ACHN (cell line): ENCODE results near the gene VSIG10L2.

ENCODE experiments used
- DNase-seq: peaks from one replicate; pipeline ENCODE4 v3.0.0-alpha.2; 2015
- in situ Hi-C: cut with HindIII; loops from 2 replicates; pipeline ENCODE4 v1.10.0; 2017; ENCODE audit warnings: low sequenced_read_pairs, low pct_ligation_motif_present, low pct_unique_long_range_greater_than_20kb

Gene VSIG10L2

DNA sequence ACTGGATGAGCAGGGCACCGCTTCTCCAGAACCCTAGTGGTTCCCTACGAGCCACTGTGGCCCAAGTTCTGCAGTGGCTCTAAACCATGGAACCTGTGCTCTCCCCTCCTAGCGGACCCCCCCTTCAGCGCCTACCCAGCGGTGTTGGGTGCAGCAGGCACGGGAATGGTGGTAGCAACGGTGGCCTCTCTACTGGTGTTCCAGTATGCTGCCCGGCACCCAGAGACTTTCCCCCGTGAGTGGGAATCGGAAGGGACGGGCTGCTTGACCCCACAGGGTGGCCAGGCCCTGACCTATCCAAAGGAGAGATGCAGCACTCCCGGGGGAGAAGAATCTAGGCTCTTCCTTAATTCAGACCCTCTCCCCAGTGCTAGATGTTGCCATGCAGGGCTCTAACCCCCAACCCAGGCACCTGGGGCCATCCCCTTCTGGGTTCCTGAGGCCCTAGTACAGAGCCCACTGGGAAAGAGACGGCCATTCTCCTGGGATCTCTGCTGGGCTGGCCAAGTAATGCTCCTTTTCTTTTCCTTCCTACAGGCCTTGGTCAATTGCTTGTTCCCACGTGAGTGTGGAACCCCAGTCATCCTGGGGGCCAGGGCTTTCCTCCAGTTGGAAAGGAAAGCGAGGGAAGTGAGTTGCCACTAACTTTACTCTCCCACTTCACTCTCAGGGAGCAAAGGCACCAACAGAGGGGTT is 9.2 kb downstream of the VSIG10L2 start:
- in situ Hi-C loops = no loop called here
- DNase-seq = no peak

DNA sequence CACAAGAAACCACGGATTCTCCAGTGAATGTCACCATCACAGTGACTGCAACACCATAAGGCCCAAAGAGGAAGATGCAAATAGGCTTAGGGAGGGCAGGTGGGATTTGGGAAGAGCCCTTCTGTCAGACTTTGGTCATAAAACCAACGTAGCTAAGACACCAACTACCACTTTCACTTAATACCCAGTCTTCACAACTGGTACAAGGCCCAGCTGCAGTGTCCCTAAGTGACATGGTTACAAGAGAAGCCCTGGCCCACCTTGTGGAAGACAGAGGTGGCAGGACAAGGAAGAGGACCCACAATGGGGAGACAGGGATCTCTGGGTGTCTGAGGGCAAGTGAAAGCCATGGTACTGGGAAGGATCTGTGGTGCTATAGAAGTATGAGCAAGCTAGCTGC is 10.0 kb downstream of the VSIG10L2 start:
- in situ Hi-C loops = no loop called here

DNA sequence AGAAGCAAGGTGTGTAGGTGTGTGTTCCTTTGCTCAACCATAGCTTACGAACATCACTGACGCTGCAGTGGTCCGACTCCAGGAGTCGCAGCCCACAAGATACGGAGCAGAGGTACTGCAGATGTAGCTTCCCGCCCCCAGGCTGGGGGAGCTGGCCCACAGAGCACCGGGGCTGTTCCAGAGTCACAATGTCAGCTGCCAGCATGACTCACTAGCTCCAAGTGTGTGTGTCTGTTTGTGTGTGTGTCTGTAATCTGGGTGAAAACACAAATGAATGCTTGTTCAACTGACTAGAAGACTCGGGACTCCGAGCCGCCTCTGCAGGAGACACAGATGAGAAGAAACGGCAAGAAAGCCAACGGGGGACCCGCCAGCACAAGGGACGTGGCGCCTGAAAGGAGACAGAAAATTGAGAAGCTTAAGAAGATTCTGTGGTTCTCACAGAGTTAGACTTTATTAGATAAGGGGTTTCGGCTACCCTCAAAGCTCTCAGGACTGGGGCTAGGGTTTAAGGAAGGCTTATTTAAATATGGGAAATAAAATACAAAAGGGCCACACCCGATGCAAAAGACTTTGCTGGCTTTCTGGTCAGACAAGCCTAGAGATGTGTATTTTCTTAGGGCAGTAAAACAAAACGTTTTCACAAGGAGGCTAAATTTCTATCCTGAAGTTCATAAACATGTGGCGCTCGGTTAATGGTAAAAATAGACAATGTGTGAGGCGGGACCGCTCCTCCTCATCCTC is 10.7 kb downstream of the VSIG10L2 start:
- DNase-seq = no peak
- in situ Hi-C loops = no loop called here

More for the DNA sequence above, 10.0 kb downstream of the VSIG10L2 start:
- DNase-seq = no peak

DNA sequence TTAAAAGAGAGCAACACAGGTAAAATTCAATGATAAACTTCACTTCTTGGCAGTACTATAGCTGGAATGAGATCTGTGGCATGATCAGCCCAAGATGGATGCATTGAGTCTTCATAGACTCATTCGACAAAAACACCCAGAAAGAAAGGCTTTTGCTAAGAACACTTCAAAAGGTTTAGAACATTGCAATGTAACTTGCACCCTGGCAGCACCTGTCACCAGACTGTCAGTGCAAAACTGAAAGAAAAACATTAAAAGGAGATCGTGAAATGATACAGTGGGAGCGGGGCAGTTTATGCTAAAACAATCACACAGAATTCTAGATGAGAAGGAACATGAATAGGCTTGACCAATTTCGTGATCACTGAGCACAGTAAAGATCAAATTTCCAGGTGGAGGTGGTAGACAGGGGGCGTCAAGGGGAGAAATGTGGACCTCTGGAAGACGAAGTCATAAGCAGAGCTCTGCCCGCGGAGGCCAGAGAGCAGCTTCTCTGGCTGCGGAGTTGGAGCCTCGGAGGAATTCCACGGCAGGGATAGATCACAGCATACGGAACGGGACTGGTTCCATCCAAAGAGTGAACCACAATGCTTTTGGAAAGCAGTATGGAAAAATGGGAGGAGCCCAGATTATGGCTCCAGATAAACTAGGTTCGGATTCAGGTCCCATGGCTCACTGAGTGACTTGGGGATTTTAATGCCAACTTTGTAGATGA is 11.9 kb downstream of the VSIG10L2 start:
- in situ Hi-C loops = no loop called here
- DNase-seq = no peak

DNA sequence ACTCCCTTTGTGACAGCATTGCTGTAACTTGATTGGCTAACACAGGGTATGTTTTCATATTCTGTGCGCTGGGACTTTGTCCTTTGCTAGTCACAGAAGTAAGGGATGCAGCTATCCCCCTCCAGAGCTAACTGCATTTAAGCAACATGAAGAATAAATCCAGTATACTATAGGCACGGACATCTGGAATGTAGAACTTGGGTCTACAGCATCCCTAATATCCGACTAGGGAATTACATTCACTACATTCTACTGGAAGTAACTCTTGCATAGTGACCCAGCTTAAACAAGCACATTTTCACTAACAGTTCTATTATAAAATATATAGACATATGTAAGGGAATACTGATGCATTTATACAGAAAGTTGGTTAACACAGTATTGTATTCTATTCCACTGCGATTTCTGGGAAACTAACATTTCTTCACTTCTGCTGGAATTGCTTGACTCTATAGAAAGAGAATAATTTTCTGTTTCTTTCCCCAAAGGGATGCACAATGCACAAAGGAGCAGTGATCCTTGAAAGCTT is 13.1 kb downstream of the VSIG10L2 start:
- no peak for DNase-seq
- in situ Hi-C loops = no loop called here

DNA sequence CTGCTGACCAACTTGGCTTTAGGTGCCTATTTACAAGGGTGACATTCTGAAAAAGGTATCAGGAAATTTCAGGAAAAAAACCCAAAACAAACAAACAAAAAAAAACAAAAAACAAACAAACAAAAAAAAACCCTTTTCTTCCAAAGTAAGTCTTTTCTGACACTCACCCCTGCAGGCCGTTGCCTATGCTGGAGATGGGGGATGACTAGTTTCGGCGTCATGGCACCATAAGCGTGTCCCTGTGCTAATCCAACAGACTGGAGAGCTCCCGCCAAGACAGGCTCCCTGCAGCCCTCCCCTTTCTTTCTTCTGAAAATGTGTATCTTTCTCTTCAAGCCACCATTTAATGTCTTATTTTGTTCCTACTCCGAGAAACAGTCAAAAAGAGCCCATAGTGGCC is 13.7 kb downstream of the VSIG10L2 start:
- DNase-seq = no peak
- in situ Hi-C loops = no loop called here

DNA sequence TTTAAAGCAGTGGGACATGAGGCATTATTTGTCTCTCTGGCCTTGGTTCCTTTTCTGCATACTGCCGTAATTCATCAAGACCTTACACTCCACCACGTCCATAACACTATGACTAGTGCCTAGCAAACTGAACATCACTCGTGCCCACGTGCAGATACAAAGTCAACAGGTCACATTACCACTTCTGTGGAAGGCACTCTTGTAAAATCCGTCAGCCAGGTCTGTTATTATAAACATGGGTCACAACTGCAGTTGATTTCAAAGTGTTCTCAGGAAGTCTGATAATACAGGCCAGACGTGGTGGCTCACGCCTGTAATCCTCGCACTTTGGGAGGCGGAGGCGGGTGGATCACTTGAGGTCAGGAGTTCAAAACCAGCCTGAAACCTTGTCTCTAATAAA is 14.1 kb downstream of the VSIG10L2 start:
- in situ Hi-C loops = no loop called here
- DNase-seq = no peak

DNA sequence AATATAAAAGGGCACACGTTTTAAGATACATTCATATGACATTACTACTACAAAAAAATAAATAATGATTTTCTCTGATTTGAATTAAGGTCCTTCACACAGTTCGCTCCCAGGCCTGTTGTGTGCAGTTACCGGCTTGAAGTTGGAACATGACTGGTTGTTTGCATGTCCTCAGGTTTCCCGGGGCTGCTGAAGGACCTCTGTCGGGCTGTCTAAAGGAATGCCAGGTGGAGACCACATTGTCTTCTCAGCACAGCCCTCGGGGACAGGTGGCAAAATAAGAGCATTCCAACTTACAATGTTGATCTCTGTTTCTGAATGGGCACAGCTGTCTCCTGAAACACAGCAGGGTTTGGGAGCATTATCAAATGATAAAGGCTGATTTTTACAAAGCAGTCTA is 14.9 kb downstream of the VSIG10L2 start:
- in situ Hi-C loops = no loop called here
- no peak for DNase-seq

DNA sequence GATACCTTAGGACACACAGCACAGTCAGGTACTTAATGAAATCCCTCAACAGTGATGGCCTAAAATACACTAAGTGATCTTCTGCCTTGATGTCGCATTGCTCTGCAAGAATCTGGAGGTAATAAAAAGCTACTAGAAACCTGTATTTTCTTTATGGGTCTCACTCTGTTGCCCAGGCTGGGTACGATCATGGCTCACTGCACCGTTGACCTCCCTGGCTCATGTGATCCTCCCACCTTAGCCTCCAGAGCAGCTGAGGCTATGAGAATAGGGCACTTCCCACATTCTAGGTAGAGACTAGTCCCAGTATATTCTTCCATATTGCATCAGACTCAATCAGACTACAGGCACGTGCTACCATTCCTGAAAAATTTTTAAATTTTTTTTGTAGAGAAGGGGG is 21.7 kb downstream of the VSIG10L2 start:
- in situ Hi-C loops = no loop called here

DNA sequence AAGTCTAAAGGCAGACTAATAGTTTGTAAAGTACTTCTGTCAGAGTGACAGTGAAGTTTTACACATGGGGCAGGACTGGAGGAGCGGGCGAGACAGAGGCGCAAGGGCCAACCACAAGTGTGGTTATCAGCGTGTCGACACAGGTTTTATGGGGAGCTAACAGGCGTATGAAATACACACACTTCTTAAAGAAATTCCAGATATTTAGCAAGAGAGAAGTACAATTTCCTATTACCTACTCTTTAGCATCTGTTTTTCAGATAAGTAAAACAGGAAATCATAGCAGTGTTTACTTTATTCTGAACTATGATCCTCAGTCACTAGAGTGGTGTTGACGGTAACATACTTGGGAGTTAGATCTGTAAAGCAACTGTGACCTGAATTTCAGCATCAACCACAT is 22.5 kb downstream of the VSIG10L2 start:
- DNase-seq = no peak
- in situ Hi-C loops = no loop called here

More for the DNA sequence above, 21.7 kb downstream of the VSIG10L2 start:
- DNase-seq = no peak

DNA sequence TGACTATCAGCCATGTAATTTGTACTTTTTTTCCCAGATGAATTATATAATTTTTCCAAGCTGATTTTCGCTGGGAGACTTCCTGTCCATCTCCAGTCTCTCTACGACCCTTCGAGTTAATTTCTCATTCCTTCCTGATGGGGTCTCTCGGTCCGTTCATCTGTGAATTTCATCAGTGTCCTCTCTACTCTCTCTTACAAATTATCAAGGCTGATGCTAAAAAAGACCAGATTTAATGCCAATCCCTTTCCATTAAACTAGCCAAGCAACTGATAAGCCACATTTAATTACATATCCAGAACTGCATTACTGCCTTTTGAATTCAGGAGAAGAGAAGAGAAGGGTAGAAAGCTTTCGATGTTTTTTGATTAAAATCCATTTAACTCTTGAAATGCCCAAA is 25.8 kb downstream of the VSIG10L2 start:
- DNase-seq = no peak
- in situ Hi-C loops = no loop called here

DNA sequence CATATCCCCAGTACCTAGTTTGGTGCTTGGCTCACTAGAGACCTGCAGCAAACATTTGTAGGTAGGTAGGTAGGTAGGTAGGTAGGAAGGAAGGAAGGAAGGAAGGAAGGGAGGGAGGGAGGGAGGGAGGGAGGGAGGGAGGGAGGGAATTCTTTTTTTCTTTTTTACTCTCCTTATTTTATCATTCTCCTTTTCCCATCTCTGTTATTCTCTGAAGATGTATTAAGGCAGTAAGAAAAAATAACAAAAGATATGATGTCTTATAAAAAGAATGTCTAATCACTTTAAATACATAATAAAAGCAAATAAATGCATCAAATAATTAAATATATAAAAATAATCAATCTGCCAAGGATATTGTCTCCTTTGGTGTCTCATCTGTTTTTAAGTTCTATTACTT is 28.4 kb downstream of the VSIG10L2 start:
- in situ Hi-C loops = no loop called here
- no peak for DNase-seq

DNA sequence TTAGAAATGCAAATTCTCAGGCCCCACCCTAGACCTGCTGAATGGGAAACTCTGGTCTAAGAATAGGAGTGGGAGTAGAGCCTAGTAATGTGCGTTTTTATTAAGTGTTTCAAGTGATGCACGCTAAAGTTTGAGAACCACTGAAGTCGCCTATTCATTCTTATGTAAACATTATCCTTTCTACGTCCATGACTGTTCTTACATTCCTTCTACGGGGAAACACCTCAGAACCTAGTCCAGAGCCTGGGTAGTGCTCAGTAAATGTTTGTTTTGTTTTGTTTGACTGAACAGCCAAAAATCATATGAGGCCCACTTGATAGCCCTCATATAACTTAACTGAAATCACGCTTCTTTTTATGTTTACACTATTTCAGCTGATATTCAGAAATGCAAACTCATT is 29.8 kb downstream of the VSIG10L2 start:
- in situ Hi-C loops = no loop called here
- no peak for DNase-seq

DNA sequence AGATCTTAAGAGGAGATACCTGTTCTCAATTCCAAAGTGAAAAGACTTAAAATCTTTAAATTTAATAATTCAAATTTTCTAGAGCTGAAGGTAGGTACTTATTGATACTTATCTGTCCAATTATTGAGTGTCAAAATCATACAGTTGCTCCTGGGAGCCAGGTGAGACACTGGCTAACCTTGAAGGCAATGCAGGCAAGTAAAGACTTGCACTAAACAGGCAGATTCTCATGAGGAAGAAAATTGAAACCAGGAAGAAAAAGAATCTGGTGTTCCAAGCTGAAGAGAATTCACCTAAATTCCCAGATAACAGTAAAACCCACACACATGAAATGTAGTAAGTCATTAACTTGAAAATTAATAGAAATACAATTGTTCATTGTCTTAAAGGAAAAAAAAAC is 30.3 kb downstream of the VSIG10L2 start:
- in situ Hi-C loops = no loop called here
- no peak for DNase-seq

DNA sequence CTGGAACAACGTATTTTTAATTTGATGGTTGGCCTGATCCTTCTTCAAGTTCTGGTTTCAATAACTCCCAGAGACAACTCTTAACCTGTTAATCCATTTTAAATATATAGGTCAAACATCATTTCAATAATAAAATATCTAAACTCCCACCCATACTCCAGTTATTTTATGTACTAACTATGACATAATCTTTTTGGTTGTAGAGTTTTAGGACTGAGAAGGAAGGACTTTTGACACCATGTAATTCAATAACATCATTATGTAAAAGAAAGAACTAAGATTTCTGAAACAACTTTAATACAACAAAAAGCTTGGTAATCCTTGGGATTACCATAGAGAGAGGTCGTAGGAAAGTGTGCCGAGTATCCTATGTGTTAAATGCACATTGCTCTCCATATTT is 31.5 kb downstream of the VSIG10L2 start:
- in situ Hi-C loops = no loop called here

DNA sequence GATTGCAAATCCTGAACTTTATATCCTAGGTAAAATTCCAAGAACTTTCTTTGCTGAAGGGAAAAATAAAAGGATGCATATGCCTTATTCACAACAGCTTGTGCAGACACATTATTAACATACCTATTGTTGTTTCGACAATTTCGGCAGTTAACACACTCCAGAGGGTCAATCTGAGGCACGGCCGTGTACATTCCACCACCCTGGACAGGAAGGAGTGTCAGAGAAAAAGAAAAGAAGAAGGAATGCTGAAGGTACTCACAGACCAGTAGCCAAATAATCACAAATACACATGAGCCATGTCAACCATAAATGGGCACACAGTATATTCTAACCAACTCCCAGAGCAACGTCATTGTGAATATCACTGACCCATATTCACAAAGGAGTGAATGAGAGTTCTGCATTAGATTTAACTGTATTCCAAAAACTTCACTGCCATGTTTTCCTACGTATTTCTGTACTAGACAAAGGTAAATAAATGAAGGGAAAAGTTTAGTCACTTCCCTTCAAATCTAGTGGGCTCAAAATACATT is 32.4 kb downstream of the VSIG10L2 start:
- no peak for DNase-seq
- in situ Hi-C loops = no loop called here

More for the DNA sequence above, 31.5 kb downstream of the VSIG10L2 start:
- no peak for DNase-seq

DNA sequence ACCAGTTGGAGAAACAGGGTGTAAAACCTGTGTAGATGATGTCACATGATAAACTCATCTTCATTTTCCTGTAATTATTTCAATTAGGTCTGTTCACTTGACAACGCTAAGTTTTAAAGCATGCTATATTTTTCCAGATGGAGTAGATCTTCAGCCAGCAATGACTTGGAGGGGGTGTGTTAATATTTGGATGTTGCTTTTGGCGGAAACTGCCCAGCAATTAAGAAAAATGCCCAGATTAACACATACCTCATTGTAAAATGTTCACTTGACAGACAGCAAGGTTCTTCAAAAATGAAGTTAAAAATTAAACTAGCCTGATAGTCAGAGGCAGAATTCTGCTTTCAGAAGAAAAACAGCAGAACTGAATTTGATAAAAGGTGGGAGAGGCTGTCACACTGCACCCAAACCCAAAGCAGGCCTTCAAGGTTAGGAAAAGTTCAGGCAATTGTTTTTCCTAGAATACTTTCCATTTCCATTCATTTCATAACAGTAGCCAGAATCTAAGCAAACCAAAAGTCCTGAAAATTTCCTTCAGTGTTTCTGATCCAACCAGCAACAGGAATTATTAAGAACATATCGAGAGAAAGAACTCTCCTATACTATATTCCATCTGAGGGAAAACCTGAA is 33.0 kb downstream of the VSIG10L2 start:
- no peak for DNase-seq
- in situ Hi-C loops = no loop called here

DNA sequence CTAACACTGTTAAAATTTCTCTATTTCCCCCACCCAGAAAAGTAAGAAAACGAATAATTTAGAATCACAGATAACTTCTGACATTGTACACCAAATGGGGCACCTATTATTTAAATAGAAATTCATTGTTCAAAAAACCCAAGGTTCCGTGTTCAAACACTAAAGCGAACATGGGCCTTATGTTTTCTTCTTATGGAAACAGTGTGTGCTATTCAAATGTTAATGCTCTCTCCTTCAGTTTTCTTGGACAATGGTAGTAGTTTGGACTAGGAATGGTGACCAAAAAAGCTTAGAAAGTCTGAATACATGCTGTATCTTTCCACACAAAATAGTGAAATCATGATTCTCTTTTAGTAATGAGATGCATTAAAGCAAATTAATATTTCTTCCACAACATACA is 33.7 kb downstream of the VSIG10L2 start:
- in situ Hi-C loops = no loop called here

DNA sequence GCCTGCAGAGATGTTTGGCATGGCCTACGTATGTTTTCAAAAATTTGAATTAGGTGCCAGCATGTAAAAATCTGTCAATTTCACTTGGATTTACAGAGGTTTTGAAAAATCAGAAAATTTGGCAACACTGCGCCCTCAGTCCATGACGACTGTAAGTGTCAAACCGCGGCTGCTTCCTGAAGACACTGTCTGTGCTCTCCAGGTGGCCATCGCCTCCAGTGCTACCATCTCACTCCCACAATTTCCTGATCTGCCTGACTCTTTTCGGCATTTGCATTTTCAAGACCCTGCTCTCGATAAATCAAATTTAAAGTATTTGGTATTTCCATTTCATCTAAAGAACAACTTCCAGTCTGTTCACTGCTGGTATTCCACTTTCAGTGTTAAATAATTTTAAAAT is 34.6 kb downstream of the VSIG10L2 start:
- in situ Hi-C loops = no loop called here
- DNase-seq = no peak

More for the DNA sequence above, 33.7 kb downstream of the VSIG10L2 start:
- DNase-seq = no peak
